Mucosa of stomach (tissue), 1 donor: ENCODE data around the gene RYR2.

Experiments used
- H3K27me3 ChIP-seq: one replicate; pipeline ENCODE4 v1.7.0; 2013; ENCODE audit warnings: mild to moderate bottlenecking, low read length; ENCODE audit not compliant: control insufficient read depth, insufficient read depth
- H3K36me3 ChIP-seq: one replicate; pipeline ENCODE4 v1.7.0; 2013; ENCODE audit warnings: low read length; ENCODE audit not compliant: control insufficient read depth, insufficient read depth
- H3K4me1 ChIP-seq: one replicate; pipeline ENCODE4 v1.7.0; 2013; ENCODE audit warnings: mild to moderate bottlenecking, low read length; ENCODE audit not compliant: control insufficient read depth, insufficient read depth
- H3K4me3 ChIP-seq: one replicate; pipeline ENCODE4 v1.7.0; 2013; ENCODE audit warnings: low read length
- H3K9ac ChIP-seq: one replicate; pipeline ENCODE4 v1.7.0; 2013; ENCODE audit warnings: mild to moderate bottlenecking, low read length, moderate library complexity
- H3K9me3 ChIP-seq: one replicate; pipeline ENCODE4 v1.7.0; 2013; ENCODE audit warnings: mild to moderate bottlenecking, low read length, moderate library complexity; ENCODE audit not compliant: control insufficient read depth
- donor health status: Pancreatic carcinoma.

Gene RYR2

DNA sequence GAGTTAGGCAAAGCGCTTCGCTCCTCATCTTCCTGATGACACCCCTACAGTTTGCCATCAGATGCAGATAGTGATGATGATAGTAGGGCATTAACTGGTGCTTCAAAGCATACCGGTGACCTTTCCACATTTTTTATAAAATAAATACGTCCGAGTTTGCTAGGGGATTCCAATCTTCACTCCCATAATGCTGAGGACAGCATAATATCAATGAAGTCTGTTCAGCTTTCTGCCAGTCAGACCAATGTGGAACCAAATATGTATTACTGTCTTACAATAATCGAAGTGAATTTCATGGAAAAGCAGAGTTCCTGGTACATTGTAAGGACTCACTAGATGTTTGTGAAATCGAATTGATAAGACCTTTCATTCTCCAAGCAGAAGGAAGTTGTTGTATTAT, 258.7 kb downstream of the RYR2 start:
- Histone ChIP-seq H3K36me3 (no peaks in the 10 kb centered on the region), H3K4me3 (no peak overlapping the region), H3K27me3 (no peaks in the 10 kb centered on the region), H3K9me3 (no peaks in the 10 kb centered on the region), H3K9ac (no peak overlapping the region), H3K4me1 (no peaks in the 10 kb centered on the region)

DNA sequence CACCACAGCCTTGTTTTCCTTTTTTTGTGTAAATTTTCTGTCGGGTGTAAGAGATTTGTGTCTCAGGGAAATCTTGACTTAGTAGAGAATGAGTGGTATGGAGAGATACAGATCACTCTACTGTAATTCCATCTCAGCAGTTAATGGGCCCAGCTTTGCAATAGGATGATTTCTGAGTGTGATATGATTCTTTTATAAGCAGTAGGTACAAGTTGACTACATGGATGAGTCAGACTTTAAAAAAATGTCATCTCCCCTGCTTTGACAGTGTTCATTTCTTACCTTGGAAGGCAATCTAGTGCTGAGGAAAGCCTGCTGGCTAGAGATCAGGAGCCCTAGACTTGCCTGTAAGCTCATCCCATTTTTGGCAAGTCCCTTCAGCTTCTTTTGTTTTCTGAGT, 261.9 kb downstream of the RYR2 start:
- Histone ChIP-seq H3K9me3 (no peaks in the 10 kb centered on the region), H3K27me3 (no peaks in the 10 kb centered on the region), H3K4me3 (no peak overlapping the region), H3K36me3 (no peaks in the 10 kb centered on the region), H3K4me1 (no peaks in the 10 kb centered on the region), H3K9ac (no peak overlapping the region)

DNA sequence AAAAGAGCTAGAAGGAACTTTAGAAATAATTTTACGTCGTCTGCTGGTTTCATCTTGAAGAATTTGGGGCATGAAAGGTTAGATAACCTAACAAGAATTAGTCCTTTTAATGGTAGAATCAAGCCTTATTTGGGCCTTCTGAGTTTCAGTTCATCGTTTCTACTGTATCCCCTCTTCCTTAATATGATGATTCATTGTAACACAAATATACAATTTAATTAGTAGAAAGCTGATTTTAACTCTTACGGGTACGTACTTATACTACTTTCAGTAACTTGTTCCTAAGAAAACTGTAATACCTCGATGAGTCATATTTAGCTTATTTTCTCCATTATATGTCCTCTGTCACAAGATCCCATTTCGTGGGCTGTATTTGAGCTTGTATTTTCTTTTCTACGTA, 264.7 kb downstream of the RYR2 start:
- Histone ChIP-seq H3K4me3 (no peak overlapping the region), H3K9ac (no peak overlapping the region), H3K9me3 (no peaks in the 10 kb centered on the region), H3K27me3 (no peaks in the 10 kb centered on the region), H3K4me1 (no peaks in the 10 kb centered on the region), H3K36me3 (no peaks in the 10 kb centered on the region)

DNA sequence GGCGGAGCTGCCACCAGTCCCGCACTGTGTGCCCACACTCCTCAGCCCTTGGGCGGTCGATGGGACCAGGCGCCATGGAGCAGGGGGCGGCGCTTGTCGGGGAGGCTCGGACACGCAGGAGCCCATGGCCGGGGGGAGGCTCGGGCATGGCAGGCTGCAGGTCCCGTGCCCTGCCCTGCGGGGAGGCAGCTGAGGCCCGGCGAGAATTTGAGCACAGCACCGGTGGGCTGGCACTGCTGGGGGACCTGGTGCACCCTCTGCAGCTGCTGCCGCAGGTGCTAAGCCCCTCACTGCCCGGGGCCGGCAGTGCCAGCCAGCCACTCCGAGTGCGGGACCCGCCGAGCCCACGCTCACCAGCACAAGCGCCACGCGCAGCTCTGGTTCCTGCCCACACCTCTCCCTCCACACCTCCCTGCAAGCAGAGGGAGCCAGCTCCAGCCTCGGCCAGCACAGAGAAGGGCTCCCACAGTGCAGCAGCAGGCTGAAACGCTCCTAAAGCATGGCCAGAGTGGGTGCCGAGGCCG, 267.7 kb downstream of the RYR2 start:
- Histone ChIP-seq H3K4me1 (no peaks in the 10 kb centered on the region), H3K4me3 (no peak overlapping the region), H3K36me3 (no peaks in the 10 kb centered on the region), H3K27me3 (no peaks in the 10 kb centered on the region), H3K9ac (no peak overlapping the region), H3K9me3 (no peaks in the 10 kb centered on the region)

DNA sequence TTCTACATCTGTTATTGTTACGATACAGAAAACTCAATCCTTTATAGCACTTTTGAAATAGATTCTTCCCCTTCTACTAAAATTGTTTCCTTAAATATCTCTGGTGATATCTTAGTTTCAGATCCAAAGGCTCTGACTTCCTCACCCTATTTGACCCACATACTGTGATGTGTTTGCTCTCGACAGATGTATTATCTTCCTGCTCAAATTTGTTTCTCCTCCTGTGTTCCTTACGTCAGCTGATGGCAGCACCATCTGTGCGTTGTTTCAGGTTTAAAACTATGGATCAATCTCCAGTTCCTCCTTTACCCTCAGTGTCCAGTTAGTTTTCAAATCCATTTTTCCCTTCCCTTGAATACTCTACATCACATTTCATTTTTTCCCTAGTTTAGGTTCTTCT, 274.4 kb downstream of the RYR2 start:
- Histone ChIP-seq H3K4me3 (no peak overlapping the region), H3K4me1 (no peaks in the 10 kb centered on the region), H3K9ac (no peak overlapping the region), H3K27me3 (no peaks in the 10 kb centered on the region), H3K36me3 (no peaks in the 10 kb centered on the region), H3K9me3 (no peaks in the 10 kb centered on the region)

DNA sequence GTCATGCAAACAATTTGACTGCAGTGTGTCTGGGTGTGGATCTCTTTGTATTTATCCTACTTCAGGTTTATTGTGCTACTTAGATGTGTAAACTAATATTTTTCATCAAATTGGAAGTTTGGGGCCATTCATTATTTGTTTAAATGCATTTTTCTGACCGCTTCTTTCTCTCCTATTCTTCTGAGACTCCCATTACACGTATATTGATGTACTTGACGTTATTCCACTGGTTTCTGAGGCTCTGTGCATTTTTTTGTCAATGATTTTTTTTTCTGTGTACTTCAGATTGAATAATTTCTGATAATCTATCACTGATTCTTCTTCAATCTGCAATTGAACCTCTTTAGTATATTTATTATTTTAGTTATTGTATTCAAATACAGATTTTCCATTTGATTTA, 276.8 kb downstream of the RYR2 start:
- H3K9me3 ChIP-seq, result no peaks in the 10 kb centered on the region
- H3K9ac ChIP-seq, result no peak overlapping the region
- no peaks in the 10 kb centered on the region for H3K27me3 ChIP-seq
- no peak overlapping the region for H3K4me3 ChIP-seq
- no peaks in the 10 kb centered on the region for H3K4me1 ChIP-seq
- H3K36me3 ChIP-seq, result no peaks in the 10 kb centered on the region

DNA sequence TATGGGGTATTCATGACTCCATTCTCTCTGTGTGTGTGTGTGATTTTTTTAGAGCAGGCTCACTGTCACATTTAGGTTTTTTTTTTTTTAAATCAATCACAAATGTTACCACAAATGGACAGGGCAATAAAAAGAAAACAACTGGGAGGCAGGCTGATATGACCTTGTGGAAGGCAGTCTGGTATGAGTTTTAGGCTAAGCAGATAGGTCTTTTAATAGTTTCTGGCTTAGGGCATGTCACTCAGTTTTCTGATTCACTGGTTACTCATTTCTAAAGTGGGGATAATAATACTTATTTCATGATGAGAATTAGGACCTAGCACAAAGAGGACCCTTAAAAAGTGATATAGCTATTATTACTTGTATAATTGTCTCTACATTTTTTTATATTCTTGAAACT, 278.9 kb downstream of the RYR2 start:
- Histone ChIP-seq H3K9ac (no peak overlapping the region), H3K4me1 (no peaks in the 10 kb centered on the region), H3K9me3 (no peaks in the 10 kb centered on the region), H3K4me3 (no peak overlapping the region), H3K36me3 (no peaks in the 10 kb centered on the region), H3K27me3 (no peaks in the 10 kb centered on the region)

DNA sequence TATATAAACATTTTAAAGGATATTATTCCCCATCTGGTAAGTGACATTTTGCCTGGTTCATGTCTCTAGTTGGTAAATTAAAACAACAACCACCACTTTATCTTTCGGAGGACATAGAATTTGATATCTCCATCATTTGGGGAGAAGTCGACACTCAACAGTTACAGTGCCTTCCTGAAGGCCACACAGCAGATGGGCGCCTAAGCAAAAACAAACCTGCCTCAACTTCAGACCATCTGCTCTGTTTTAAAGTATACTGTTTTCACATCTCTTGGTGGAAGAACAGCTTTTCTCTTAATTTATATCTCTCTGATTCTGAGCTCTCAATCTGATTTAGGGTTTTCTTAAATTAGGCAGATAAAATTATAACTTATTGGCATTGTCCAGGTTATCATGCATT, 282.2 kb downstream of the RYR2 start:
- Histone ChIP-seq H3K4me3 (no peak overlapping the region), H3K4me1 (no peaks in the 10 kb centered on the region), H3K9me3 (no peaks in the 10 kb centered on the region), H3K27me3 (no peaks in the 10 kb centered on the region), H3K9ac (no peak overlapping the region), H3K36me3 (no peaks in the 10 kb centered on the region)

DNA sequence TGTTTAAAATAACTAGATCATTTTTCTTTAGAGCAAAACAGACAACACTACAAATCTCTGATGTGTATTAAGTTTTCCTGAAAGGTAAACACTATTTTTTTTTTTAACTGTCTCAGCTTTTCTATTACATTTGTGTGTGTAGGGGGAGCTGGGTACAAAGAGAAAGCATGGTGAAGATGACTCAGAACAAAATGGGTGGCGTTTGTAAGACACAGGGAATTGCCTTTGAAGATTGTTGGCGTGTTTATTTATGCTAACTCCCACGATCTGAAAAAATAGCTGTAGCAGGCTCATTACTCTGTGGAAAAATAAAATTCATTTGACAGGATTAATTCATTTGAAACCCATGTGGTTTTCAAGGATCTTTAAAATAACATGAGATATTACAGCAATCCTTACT, 285.1 kb downstream of the RYR2 start:
- Histone ChIP-seq H3K4me1 (no peaks in the 10 kb centered on the region), H3K36me3 (no peaks in the 10 kb centered on the region), H3K9me3 (no peaks in the 10 kb centered on the region), H3K27me3 (no peaks in the 10 kb centered on the region), H3K9ac (no peak overlapping the region), H3K4me3 (no peak overlapping the region)

DNA sequence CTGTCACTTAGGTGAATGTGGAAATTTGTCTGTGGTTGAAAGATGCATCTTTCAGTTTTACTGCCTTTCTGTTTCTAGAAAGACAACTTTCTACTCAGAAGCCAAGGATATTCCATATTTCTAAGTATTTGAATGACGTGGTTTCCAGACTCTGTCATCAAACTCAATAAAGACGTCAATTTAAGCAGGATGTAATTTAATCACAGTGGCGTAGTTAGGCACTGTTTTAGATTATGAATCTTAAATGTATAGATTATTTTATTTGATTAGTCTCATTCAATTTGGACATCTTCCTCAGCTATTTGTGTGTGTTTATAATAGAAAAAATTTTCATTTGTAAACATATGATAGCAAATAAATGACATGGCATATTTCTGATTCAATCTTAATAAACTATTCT, 298.9 kb downstream of the RYR2 start:
- no peaks in the 10 kb centered on the region for H3K36me3 ChIP-seq
- no peaks in the 10 kb centered on the region for H3K9me3 ChIP-seq
- no peaks in the 10 kb centered on the region for H3K27me3 ChIP-seq
- no peak overlapping the region for H3K4me3 ChIP-seq
- H3K4me1 ChIP-seq, result no peaks in the 10 kb centered on the region
- H3K9ac ChIP-seq, result no peak overlapping the region

DNA sequence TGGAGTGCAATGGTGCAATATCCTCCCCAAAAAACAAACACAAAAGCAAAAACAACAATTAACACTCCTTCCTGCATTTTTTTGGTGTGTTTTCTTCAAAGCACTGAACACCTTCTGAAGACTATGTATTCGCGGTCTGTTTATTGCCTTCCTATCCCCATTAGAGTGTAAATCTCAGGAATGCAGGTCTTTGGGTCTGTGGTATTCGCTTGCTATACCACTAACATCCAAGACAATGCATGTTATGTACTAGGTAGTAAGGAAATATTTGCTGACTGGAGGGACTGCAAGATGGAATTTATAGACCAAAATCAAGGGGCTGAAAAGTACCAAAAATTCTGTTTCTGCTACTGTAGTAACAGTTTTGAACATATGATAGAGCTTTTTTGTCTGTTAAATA, 299.4 kb downstream of the RYR2 start:
- Histone ChIP-seq H3K4me3 (no peak overlapping the region), H3K9me3 (no peaks in the 10 kb centered on the region), H3K9ac (no peak overlapping the region), H3K36me3 (no peaks in the 10 kb centered on the region), H3K27me3 (no peaks in the 10 kb centered on the region), H3K4me1 (no peaks in the 10 kb centered on the region)

DNA sequence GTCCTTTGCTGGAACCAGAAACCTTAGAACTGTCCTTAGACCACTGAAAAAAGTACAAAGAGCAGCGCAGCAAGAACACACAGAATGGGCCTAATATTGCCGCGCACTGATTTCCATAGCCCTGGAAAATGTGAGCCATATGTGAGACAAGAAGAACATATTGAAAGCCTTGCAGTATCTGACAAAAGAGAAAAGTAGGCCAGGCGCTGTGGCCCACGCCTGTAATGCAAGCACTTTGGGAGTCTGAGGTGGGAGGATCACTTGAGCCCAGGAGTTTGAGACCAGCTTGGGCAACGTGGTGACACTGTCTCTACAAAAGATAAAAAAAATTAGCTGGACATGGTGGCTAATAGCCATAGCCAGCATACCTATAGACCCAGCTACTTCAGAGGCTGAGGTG, 300.7 kb downstream of the RYR2 start:
- no peaks in the 10 kb centered on the region for H3K9me3 ChIP-seq
- no peak overlapping the region for H3K4me3 ChIP-seq
- no peaks in the 10 kb centered on the region for H3K36me3 ChIP-seq
- no peaks in the 10 kb centered on the region for H3K27me3 ChIP-seq
- no peaks in the 10 kb centered on the region for H3K4me1 ChIP-seq
- H3K9ac ChIP-seq, result no peak overlapping the region

DNA sequence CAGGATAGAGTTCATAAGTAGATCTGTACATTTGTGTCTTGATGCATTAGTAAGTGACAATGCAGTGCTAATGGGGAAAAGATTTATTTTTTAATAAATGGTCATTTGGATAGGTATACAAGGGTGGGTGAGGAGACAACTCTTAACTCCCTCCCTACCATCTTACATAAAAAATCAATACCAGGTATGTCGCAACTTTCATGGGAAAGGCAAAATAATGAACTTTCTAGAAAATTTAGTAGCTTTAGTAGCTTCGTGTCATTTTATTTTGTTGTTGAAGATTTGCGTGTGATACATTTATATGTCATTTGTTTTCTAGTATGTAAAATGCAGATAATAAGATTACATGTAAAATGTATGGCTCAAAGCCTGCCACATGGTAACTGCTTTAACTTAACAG, 310.8 kb downstream of the RYR2 start:
- Histone ChIP-seq H3K27me3 (no peaks in the 10 kb centered on the region), H3K4me3 (no peak overlapping the region), H3K9me3 (no peaks in the 10 kb centered on the region), H3K36me3 (no peaks in the 10 kb centered on the region), H3K4me1 (no peaks in the 10 kb centered on the region), H3K9ac (no peak overlapping the region)
